Activated CD8-positive, alpha-beta memory T cell treated with anti-CD3 and anti-CD28 coated beads for 4 hours (primary cell): ENCODE data around the gene PM20D1.
"Not testable (repeated sequence)": the region's sequence is repeated elsewhere in the genome, so short reads cannot be mapped to it uniquely, and the experiment has no call there.

ENCODE experiments used
- DNase-seq, 2 donors: peaks; one replicate each; pipeline ENCODE4 v3.0.0-alpha.2; 2020; ENCODE audit warnings: low read depth in 2 of 2

The PM20D1 gene

GRCh38 chr1:205849619-205850355 is at the start of gene PM20D1:
Gene PM20D1, minus strand, starts transcription at chr1:205850132. Its CDS starts 60 bp downstream, at chr1:205850072.
- DNase-seq: peak; percentile 62 to 69

DNA sequence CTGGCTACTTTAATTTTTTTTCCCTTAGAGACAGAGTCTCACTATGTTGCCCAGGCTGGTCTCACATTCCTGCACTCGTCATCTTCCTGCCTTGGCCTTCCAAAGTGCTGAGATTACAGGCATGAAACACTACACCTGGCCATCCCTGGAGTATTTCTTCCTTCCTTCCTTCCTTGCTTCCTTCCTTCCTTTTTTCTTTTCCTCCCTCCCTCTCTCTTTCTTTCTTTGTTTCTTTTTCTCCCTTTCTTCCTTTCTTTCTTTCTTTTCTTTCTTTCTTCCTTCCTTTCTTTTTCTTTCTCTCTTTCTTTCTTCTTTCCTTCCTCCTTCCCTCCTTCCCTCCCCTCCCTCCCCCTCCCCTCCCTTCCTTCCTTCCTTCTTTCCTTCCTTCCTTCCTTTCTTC is 46.4 kb upstream of the PM20D1 start:
- no peak for DNase-seq

DNA sequence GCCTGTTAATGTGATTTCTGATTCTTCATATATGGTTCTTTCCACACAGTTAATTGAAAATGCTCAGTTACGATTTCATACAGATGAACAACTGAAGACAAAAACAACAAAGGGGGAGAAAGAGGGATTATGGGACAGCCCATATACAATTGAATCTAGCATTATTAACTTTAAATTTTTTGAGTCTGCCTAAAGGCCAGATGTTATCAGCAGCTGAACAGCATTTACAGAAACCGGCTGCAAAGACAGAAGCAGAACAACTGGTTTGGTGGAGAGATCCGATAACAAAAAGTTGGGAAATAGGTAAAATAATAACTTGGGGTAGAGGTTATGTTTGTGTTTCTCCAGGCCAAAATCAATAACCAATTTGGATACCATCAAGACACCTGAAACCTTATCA is 44.2 kb upstream of the PM20D1 start:
- DNase-seq: not testable (repeated sequence)

- DNase-seq: not testable (repeated sequence)
Observed at GRCh38 chr1:205892175-205892574, 42.2 kb upstream of the PM20D1 start.

- DNase-seq: not testable (repeated sequence)
Observed at GRCh38 chr1:205891481-205891880, 41.5 kb upstream of the PM20D1 start.

DNA sequence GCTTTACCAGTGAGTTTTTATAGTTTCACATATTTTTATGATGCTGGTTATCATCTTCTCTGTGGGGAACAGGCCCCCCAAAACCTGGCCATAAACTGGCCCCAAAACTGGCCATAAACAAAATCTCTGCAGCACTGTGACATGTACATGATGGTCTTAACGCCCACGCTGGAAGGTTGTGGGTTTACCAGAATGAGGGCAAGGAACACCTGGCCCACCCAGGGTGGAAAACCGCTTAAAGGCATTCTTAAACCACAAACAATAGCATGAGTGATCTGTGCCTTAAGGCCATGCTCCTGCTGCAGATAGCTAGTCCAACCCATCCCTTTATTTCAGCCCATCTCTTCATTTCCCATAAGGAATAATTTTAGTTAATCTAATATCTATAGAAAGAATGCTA is 40.7 kb upstream of the PM20D1 start:
- not testable (repeated sequence) for DNase-seq

DNA sequence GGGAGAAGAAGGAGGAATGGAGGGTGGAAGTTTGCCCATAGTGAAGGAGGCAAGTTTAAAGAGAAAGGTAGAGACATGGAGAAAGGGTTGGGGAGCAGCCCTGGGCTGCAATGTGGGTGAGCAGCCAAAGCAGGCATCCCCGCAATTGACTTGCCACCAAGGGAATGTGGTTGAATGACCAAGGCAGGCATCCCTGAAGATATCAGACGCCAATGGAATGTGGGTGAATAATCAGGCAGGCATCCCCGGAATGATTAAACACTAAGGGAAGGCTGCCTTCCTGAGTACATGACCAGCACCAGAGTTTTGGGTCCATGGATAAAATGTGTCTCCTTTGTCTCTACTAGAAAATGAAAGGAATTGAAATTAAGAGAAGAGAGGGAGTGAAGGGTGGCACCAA is 39.8 kb upstream of the PM20D1 start:
- not testable (repeated sequence) for DNase-seq

DNA sequence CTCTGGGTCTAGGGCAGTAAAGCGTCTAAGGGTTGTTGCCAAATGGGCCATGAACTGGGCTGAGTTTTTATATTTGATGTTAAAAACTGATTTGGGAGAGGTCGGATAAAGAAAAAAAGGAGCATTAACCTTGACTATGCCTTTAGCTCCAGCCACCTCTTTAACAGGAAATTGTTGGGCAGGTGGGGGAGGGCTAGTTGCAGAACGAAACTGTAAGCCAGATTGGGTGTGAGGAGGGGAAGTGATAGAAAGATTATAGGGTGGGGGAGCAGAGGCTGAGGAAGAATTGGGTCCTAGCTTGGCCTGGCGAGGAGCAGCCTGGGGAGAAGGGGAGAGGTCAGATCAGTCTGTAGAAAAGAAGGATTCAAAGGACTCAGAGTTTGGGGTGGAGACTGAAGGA is 39.1 kb upstream of the PM20D1 start:
- DNase-seq: not testable (repeated sequence)

DNA sequence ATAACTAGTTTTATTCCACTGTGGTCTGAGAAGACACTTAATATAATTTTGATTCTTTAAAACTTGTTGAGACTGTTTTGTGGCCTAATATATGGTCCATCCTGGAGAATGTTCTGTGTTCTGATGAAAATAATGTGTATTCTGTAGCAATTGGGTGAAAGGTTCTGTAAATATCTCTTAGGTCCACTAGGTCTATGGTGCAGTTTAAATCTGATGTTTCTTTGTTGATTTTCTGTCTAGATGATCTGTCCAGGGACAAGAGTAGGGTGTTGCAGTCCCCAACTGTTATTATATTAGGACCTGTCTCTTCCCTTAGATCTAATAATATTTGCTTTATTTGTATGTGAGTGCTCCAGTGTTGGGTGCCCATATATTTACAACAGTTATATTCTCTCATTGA is 33.9 kb upstream of the PM20D1 start:
- DNase-seq: no peak

- DNase-seq: no peak
Observed at GRCh38 chr1:205880923-205881322, 31.0 kb upstream of the PM20D1 start.

DNA sequence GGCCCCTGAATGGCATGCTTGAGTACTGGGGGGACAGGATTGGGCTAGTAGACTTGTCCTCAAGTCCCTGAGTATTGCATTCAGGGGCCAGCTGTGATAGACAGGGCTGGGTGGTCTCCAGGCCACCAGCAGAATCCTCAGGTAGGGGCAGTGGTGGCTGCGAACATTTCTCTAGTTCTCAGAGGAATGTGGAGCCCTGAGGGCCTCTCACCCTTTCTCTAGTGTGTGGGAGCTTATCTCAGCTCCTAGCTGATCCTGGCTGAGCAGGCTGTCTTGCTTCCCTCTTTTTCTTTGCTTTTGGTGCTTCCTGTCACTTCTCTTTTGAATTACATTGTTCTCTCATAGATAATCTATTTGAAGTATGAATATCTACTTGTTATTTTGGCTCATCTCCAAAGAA is 30.0 kb upstream of the PM20D1 start:
- no peak for DNase-seq

DNA sequence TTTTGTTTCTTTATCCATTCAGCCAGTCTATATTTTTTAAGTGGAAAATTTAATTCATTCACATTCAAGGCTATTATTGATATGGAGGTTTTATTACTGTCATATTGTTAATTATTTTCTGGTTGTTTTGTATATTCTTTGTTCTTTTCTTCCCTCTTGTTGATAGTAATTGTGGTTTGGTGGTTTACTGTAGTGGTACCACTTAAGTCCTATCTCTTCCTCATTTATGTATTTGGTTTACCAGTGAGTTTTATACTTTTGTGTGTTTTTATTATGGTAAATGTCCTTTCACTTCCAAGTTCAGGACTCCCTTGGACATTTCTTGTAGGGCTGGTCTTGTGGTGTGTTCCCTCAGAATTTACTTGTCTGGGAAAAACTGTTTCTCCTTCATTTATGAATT is 28.1 kb upstream of the PM20D1 start:
- DNase-seq: no peak

DNA sequence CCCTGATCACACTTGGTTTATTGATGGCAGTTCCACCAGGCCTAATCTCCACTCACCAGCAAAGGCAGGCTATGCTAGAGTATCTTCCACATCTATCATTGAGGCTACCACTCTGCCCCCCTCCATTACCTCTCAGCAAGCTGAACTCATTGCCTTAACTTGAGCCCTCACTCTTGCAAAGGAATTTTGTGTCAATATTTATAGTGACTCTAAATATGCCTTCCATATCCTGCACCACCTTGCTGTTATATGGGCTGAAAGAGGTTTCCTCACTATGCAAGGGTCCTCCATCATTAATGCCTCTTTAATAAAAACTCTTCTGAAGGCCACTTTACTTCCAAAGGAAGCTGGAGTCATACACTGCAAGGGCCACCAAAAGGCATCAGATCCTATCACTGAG is 23.2 kb upstream of the PM20D1 start:
- DNase-seq: not testable (repeated sequence)

- DNase-seq: no peak
Observed at GRCh38 chr1:205870236-205870635, 20.3 kb upstream of the PM20D1 start.

GRCh38 chr1:205861540-205861939 is 11.6 kb upstream of the PM20D1 start:
- no peak for DNase-seq

DNA sequence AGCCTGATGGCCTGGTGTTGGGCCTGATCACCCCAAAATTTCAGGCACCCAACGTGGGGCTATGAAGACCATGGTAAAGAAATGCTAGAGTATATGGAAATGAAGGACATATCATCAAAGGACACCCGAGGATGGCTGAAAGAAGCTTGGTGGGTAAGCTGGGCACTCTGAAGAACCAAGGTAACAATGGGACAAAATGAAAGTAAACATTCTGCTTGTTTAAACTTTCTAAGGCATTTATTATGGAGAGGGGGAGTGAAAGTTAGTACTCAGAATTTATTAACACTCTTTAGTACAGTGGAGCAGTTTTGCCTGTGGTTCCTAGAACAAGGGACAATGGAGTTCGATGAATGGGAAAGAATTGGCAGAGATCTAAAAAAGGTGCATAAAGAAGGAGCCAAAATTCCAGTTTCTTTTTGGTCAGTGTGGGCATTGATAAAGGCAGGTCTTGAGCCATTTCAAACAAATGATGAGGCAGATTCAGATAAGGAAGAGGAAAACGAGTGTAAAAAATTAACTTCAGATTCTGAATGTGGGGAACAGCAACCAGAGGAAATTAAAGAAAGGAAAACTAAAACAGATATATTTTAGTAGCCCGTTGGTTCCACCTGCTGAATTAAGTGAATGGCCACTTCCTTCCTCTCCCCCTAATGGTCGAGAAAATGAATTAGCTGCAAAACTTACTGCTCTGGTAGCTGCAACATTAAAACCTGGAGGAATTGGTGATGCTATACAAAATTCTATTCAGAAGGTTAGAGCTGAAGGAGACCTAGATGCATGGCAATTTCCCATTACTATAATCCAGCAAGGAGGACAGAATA is 8.4 kb upstream of the PM20D1 start:
- no peak for DNase-seq

- not testable (repeated sequence) for DNase-seq
Observed at GRCh38 chr1:205857501-205857900, 7.6 kb upstream of the PM20D1 start.

GRCh38 chr1:205856433-205856832 is 6.5 kb upstream of the PM20D1 start:
- no peak for DNase-seq

- no peak for DNase-seq
Observed at GRCh38 chr1:205852969-205853368, 3.0 kb upstream of the PM20D1 start.

DNA sequence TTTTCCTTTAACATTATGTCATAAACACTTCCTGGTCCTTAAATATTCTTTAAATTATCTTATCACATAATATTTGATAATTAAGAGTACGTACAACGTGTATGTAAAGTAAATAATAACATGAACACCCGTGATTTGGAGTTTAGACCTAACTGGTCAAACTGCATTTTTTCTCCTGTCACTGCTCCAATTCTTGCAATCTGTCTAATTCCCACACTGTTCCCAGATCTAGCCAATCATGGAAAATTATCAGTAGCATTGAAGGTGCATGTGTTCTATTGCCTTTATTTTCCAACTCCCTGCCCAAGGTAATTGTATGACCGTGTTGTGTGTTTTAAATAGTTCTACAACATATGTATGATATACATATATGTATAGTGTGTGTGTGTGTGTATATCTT is 2.1 kb upstream of the PM20D1 start:
- no peak for DNase-seq

DNA sequence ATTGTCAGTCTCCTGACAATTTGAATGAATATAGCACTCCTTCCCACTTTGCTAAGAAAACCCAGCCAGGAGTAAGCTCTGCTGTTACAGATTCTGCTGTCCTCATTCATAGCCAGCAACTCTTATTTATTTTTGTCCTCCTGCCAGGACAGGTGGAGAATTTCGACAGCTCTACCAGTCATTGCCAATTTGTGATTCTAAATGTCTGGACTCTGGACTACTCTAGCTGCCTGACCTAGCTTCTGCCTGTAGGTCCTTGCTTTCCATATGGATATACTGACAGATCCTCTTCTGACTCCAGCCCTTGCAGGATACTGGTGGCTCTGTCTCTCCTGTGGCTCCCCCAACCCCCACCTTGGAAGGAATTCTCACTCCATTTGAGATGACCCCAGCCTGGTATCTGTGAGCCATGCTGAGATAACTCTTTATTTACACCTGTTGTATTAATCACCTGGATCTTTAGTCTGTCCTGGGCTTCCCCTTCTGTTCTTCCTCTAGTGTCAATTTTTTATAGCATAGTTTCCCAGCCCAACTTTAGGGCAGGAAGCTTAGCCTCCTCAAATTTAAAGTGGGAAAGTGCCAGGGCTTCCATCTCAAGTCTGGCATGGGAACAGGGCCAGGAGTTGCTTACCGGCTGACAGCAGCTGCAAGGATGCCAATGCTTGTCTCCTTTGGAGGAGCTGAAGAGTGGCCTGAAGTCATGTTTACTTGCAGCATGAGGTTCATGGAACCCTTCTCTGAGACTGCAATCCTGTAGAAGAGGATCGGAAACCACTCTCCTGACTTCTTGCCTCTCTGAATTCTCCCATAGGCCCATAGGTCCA is 6.7 kb downstream of the PM20D1 start:
- DNase-seq: no peak

DNA sequence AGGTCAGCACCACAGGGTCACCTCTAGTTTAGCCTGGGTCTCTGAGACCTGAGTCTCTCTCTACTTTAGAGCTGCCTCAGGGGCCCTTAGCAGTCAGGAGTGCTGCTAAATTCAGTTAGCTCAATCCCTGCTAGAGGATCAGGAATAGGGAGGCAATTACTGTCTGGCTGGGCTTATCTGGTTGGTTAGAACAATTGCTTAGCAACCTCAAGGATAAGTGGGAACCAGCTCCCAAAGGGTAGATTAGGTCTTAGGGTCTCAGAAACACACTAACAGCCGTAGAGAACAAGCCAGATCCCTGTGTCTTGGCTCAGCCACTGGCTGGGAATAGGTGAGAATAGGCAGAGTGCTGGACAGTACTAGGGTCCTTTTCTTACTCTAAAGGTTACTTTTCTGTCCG is 7.7 kb downstream of the PM20D1 start:
- DNase-seq: no peak
